Right renal cortex interstitium (tissue), 3 donors: ENCODE data around the gene XCR1. TPM values are rescaled to one million over a fixed set of nuclear protein-coding genes. Genes with fewer than 3 reads are reported as not detected.

Experiments
- polyA plus RNA-seq, 3 donors: library from polyadenylated mRNA; unstranded; fragments of 120-200 nt; gene quantifications; one replicate each; pipeline ENCODE4 v1.2.1, GENCODE V29; 2013; ENCODE audit not compliant: insufficient read length in 3 of 3

Gene XCR1
- polyA plus RNA-seq, 3 donors = 0.12 to 0.26 (median 0.18) TPM

Other genes with a start within 250 kb of the XCR1 start
- gene SLC6A20, start 230.9 kb downstream of the XCR1 start, polyA plus RNA-seq = under 1 TPM; 0.07 to 0.18 (median 0.12) TPM
- gene LZTFL1, start 185.4 kb downstream of the XCR1 start, polyA plus RNA-seq = 10 to 100 TPM; 61.9 to 73.8 (median 71.6) TPM
- gene CCR9, start 140.9 kb downstream of the XCR1 start, polyA plus RNA-seq = under 1 TPM in 2 of 3 donors, not detected in 1; 0.11 to 0.12 TPM
- under 1 TPM; 0.19 to 0.28 (median 0.27) TPM for gene CXCR6, start 84.0 kb downstream of the XCR1 start, polyA plus RNA-seq
- 10 to 100 TPM; 16.7 to 18.5 (median 18.5) TPM for gene FYCO1, start 31.7 kb downstream of the XCR1 start, polyA plus RNA-seq
- 1 to 10 TPM; 1.7 to 2.6 (median 2.4) TPM for gene CCR1, start 180.8 kb upstream of the XCR1 start, polyA plus RNA-seq
- under 1 TPM in 2 of 3 donors, not detected in 1; 0.08 to 0.21 TPM for gene CCR3, start 215.0 kb upstream of the XCR1 start, polyA plus RNA-seq